HUDEP-2 (cell line): Measurements from ENCODE around the gene CAPN6.

ENCODE experiments used
- DNase-seq, 76 experiments: peaks; one replicate each; lab custom pipeline; 2025; ENCODE audit not compliant: unreplicated experiment in 76 of 76; lab: John Stamatoyannopoulos, UW

CAPN6 gene, protein sequence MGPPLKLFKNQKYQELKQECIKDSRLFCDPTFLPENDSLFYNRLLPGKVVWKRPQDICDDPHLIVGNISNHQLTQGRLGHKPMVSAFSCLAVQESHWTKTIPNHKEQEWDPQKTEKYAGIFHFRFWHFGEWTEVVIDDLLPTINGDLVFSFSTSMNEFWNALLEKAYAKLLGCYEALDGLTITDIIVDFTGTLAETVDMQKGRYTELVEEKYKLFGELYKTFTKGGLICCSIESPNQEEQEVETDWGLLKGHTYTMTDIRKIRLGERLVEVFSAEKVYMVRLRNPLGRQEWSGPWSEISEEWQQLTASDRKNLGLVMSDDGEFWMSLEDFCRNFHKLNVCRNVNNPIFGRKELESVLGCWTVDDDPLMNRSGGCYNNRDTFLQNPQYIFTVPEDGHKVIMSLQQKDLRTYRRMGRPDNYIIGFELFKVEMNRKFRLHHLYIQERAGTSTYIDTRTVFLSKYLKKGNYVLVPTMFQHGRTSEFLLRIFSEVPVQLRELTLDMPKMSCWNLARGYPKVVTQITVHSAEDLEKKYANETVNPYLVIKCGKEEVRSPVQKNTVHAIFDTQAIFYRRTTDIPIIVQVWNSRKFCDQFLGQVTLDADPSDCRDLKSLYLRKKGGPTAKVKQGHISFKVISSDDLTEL

DNA sequence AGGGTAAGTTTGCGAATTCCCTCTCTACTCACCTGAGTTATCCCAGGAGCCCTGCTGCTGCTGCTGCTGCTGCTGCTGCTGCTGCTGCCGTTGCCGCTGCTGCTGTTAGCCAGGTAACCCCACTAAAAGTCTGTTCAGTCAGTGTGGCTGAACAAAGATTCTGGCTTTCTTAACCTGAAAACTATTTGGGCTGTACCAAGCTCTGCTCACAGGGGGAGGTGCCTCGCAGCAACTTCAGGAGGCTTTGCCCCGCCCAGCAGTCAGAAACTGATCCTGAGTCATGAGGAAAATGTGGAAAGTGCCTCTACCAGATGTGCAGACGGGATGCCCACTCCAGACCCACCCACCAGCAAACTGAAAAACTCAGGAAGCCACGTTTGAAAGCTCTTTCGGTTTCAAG is at the start of gene CAPN6:
TSS of gene CAPN6 (minus strand) at position 145 of the 400 bp plus-strand sequence. CDS start 6,547 bp downstream, outside the sequence.
- DNase-seq, result no peak

DNA sequence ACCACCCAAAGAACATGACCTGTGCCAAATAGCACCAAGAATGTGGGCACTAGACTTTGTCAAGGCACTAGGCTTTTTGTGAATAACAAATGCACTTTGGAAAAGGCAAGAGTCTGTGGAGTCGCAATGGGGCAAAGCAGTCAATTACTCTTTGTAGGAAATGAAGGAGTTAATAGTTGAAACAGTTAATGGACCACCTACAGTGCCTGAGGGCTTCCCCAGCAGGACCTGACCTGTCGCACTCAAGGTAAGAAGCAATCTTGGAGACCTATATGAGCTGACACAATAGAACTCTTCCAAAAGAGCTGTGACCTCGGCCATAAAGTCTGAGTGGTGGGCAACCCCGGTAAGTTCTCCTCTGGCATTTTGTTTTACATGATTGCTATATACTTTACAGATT is 49.2 kb upstream of the CAPN6 start:
- DNase-seq, result no peak

DNA sequence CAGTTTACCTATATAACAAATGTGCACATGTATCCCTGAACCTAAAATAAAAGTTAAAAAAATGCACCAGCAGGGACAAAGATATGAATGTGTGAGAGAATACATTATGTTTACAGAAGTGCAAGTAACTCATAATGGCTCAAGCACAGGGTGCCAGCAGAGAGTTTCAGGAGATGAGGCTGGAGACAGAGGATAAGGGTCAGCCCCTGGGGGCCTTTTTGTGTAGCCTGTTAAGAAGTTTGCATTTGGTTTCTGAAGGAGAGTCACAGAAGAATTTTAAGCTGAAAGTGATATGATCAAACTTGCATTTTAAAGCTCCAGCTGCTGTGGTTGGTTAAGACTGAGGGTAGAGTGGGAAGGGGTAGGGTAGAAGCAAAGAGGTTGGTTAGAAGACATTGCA is 48.6 kb upstream of the CAPN6 start:
- DNase-seq, result no peak

DNA sequence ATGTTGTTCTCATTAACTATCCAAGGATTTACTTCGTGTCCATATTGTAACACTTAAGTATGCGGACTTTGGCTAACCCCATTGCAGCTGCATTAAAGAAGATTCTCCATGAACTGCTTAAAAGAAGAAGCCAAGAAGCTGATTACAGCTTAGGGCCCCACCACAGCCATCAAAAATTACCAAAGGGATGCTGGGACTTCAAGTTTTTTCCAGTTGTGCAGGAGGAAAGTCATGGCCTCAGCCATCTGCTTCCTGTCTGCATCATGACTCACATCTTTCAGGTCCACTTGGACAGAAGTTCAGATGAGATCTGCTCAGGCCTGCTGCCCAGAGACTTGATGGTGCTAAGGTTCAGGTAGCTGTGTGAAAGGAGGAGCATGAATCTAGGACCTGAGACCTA is 38.8 kb upstream of the CAPN6 start:
- DNase-seq, result no peak

DNA sequence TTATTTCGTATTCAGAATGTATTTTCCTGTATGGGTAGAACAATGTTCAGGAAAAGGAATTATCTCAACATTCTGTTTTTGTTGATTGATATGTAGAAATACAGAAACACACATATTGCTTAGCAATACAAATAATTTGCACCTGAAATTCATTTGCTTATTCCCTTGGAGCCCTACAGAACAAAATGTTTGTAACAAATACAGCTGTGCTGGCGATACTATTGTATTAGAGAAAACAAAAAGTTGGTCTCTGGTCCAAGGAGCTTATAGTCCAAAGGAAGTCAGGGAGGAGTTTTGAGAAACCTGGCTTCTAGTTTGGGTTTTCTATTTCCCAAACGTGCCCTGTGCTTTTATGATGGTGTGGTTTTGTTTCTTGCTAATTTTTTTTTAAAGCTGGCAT is 37.8 kb upstream of the CAPN6 start:
- no peak for DNase-seq

DNA sequence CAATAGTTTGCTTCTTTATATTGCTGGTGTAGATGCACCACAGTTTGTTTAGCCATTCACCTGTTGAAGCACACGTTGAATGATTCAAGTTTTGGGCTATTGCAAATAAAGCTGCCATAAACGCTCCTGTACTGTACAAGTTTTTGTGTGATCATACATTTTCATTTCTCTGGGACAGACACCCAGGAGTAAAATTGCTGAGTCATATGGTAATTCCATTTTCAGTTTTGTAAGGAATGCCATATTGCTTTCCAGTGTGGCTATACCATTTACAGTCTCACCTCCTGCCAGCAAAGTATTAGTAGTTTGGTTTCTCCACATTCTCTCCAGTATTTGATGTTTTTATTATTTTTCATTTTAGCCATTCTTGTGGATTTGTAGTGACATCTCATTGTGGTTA is 32.0 kb upstream of the CAPN6 start:
- DNase-seq, result no peak

DNA sequence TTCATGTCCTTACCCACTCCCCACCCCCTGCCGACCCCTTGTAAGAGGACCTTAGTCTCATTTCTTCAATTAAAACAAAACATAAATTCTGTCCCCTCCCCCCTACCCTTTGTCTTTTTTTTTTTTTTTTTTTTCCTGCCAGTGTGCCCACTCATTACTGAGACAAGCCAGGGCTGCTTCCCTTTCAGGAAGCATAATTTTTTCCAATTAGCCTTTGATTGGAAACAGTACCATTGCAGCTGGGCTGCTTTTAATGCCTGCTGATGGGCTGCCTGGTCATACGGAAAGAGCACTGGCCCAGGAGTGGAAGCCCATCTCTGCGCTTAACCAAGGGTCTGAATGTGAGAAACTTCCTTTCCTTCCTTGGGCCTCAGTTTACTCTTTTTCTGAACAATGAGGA is 18.6 kb upstream of the CAPN6 start:
- no peak for DNase-seq

DNA sequence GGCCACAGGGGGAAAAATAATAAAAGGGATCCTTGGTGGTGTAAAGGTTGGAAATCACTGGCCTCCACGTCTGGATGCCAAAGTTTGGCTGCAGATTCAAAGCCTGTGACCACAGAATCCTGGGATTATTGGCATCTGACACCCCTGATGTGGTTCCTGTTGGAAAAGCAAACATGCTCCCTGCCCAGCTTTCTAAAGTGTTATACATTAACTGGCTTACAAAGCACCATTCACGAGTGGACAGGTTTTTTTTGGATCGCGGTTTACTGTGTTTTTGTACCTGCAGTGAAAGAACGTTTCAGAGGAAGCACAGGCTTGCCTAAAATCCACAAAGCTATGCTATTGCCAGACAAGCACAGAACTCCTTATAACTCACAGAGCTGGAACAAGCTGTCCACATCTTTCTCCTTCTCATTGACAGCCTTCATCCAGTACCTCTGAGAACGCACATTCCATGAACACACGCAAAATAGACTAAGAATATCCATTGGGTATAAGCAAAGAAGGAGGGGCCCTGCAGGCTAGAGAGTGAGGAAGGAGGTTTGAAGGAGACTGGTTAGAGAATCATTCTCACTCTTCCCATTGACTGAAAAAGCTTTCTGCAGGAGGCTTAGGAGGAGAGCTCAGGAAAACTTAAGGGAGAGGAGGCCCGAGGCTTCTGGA is 14.5 kb upstream of the CAPN6 start:
- DNase-seq, result no peak

DNA sequence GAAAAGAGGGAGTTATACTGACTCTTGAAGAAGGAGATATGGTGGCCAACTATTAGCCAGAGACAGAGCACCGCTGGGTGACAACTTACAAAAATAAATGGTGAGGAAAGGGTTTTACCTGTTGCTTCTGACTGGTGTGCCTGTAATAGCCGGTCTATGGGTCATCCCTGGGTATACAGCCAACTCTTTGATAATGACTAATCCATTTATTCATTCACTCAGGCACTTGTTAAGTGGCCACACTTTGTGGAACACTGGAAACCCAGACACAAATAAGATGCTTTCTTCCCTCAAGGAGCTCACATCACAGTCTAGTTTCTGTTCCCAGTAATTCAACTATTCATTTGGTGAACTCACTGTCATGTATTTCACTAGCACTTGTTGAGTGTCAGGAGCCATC is 13.2 kb upstream of the CAPN6 start:
- DNase-seq, result no peak

DNA sequence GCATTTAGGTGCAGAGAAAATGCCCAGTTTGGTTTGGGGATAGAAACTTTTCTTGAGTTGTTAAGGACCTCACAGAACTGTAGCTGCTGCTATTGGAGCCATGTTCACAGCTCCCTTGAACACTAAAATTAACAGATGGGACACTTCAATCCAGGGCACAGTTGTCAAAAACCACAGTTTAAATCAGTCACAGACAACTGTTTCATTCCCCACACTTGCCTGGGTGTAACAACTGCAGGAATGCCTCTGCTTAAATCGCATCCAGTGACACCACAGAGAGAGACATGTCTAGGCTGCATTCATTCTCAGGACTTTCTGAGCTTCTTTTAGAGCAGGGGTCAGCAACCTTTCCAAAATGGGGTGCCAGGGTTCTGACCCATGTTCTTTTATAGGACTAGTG is 12.7 kb upstream of the CAPN6 start:
- DNase-seq, result no peak

DNA sequence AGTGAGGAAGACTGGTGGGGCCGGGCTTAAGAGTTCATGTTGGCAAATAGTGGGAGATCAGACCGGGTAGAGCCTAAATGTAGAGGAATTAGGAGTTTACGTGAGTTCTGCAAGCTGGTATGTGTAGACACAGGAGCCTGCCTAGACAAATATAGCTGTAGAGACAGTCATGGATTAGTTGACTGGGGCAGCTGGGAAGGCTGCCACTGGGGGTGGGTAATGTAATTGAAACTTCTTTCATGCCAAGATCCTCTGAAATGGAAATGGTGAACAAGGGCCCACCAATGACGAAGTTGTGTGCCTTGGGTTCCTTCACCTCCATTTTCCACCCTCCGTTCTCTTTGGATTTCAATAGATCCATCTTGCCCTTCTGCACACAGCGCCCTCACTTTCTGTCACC is 11.9 kb upstream of the CAPN6 start:
- DNase-seq, result no peak

DNA sequence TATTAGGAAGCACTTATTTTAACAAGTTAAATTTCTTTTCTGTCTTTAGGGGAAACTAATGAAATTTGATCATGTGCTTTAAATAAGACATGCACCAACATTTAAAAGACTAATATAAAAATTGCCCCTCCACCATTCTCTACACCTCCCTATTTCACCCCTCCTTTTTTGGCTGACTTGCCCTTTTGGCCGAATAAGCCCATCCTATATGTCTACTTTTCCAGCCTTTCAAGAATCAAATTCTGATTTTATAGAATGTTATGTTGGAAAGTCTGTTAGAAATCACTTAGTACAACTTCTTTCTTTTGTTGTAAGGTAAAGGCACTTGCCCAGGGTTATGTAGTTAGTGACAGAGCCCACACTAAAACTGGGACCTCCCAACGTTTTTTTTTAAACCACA is 1.8 kb downstream of the CAPN6 start:
- DNase-seq, result no peak

DNA sequence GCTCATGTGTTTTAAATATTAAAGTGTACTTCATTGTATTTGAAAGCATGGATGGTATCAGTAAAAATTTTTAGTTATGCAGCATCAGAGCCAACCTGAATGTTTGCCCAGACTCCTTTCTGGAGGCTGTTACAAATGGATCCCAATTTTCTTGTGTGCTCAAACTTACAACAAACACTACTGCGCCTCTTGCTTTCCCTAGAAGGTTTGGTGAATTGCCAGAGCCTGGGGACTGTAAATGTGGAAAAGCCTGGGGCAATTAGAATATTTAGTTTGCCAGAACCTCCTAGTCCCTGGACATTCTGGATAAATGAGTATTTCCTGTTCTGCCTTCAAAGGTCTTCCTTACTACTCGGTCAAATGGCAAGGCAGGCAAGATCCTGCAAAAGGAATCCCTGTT is 4.8 kb downstream of the CAPN6 start:
- no peak for DNase-seq

DNA sequence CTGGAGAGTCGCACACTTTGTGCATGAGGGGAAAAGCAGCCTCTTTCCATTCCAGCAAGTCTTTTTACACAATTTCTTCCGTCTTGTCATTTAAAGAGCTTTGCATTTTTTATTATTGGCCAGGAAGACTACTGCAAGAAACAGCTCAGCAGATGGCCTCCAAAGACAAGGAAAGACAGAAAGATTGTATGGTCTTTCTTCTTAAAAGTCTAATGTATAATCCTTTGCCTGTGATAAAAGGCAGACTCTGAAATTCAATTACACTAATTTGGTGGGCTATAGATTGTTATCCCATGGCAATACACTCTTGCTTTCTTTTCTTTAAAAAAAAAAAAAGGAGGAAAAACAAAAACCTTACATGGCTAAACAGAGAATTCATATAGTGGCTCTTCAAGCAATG is 5.9 kb downstream of the CAPN6 start:
- no peak for DNase-seq

DNA sequence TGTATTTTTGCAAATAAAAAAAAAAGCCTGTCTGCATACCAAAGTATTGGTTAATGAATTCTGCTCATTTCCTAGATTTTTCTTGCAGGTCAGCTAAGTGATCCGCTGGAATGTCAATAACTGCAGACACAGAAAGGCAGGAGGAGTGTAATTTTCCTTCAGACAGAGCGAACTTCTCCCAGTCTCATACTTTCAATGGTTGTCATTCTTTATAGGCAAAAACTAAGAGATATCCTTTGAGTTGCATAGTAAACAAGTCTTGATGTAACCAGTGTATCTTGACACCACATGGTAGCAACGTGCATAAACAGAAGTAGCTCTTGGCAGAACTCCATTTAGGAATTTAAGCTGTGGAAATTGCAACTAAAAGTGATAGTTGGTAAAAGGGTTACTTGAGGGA is 8.2 kb downstream of the CAPN6 start:
- no peak for DNase-seq

DNA sequence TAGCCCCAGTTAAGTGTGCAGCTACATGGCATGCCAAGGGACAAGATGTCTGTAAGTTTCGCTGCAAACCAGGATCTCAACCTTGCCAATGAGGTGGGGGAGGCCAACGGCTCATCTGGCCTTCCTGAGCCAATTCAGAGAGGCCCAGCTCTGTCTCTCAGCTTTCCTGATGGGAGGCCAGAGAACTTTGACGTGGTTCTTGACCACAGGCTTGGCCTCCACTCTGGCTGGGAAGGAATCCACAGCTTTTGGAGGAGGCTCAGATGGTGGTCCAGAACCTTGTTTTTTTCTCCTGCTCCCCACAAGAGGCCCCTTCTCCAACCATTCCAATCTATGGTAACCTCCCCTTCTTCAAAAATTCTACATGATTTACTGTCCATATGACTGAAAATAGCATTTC is 9.8 kb downstream of the CAPN6 start:
- DNase-seq, result no peak

DNA sequence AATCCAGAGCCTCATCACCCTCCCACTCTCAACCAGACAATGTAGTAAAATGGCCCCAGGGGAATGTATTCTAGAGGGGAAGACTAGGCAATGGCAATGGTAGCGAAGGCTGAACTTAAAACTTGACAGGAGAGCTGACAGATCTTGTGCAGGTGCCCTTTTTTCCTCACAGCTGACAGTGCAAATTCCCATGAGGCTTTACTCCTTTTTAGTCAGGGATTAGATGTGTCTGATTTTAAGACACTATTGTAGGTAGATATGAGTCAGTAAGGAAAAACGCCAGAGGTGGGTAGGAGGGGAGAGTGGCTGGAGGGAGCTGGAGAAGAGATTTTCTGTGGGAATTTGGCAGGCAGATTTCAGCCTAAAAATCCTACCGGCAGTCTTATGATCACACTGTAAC is 10.7 kb downstream of the CAPN6 start:
- no peak for DNase-seq

DNA sequence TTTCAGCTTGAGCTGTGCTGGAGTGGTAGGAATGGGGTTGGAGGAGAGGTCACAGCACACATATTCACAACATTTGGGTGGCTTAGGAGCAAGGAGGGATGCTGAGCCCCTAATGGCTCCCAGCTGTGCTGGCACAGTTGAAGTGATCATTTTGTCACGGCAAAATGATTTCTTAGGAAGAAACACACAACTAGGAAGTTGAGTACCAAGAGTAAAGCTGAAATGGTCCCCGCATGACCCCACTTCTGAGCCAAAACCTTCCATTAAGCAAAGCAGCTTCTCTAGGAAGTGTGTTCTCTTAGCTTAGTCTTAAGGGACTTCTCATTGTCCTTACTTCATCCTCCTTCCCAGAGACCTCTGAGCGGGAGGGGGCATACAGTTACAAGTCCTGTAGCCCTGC is 12.6 kb downstream of the CAPN6 start:
- no peak for DNase-seq

DNA sequence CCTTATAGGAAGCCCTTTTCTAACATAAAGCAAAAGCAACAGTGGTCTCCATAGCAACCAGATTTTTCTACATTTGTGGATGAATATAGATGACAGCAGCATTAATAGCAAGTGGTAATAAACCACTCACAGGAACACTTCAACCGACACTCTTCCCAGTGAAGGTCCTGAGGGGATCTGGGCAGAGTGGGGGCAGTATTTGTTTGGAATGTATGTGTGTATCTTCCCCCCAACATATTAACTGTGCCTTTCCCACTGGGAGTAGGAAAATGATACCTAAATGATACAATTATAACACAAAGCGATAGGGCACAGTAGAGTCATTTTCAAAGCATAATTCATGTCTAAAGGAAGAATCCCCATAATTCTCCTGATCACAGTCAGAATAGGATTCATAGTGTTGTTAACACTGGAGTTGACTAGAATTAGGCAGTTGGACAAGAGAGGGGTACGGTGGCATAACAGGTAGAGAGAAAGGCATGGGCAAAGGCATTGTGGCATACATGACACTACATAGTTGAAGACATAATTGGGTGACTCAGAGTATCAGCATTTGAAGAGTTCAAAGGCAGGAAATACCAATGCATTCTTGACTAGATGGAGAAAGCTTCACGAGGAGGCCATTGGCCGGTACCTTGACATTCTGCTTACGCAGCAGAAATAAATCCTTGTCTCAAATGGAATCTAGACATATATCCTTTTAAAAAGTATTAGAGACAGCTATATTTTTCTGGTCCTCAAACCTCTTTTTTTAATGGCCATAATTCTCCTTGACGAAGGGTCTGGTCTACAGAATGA is 15.2 kb downstream of the CAPN6 start:
- no peak for DNase-seq

DNA sequence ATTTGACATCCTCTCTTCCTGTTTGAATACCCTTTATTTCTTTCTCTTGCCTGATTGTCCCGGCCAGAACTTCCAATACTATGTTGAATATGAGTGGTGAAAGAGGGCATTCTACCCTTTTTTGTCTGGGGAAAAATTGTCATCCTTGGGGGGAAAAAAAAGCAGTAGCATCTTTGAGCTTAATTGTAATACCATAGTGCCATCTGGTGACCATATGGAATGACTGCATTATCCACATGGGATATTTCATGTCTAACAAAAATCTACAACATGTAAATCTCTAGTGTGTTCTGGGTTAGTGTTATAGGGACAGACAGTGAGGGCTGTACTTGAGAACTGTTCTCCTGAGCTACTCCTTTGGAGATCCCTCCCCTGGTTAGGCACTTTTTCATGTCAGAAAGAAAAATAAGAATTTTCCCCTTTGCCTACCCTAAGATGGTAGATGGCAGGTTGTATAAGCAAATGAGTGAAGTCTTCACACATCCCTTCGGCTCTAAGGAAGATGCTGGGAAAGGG is 26.0 kb downstream of the CAPN6 start:
- peak in 1 of 76 experiments; percentile 0 for DNase-seq

DNA sequence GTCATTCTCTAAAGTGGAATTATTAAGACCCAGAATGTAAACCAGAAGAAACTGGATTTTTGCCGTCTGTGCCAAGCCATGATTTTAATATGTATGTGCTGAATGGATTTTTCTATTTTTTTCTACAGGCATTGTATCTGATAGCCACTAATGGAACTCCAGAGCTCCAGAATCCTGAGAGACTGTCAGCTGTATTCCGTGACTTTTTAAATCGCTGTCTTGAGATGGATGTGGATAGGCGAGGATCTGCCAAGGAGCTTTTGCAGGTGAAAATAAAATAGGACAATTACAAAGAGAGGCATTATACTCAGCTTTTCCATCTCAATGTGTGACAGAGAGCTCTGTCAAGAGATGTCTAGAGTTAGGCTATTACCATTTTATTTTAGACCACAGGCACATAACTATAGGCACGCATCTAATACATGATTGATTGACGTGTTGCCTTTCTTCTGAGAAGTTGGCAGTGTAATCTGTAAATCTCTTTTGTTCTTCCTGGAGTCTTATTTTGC is 53.9 kb downstream of the CAPN6 start:
- no peak for DNase-seq
